Stimulated activated CD8-positive, alpha-beta memory T cell treated with anti-CD3 and anti-CD28 coated beads, Interleukin-12 subunit alpha, Interleukin-12 subunit beta, amount 100 ng/mL, for 24 hours (primary cell): ENCODE results near the gene DZIP1L.

ENCODE experiments used
- DNase-seq: peaks from one replicate; pipeline ENCODE4 v3.0.0-alpha.2; 2020; ENCODE audit errors: extremely low read depth

The DZIP1L gene

GRCh38 chr3:138068046-138068445, 47.4 kb downstream of the DZIP1L start:
- no peak for DNase-seq

DNA sequence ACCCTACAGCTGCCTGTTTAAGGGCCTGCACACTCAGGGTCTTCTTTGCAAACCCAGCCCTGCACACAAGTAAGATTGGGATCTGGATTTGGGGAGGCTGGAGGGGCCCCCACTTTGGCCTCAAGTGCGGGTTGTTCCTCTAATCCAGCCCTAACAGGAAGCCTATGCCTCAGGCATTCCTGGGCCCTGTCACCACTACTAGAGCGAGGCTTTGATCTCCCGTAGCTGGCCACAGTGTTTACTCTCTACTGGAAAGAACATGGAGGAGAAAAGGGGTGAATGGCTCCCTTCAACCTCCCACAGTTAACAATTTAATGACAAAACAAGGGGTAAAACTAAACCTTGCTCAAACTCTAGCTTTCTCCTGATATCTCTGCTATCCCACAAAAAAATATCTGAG, 48.4 kb downstream of the DZIP1L start:
- DNase-seq, result no peak

GRCh38 chr3:138066383-138066782, 49.0 kb downstream of the DZIP1L start:
- DNase-seq, result no peak

DNA sequence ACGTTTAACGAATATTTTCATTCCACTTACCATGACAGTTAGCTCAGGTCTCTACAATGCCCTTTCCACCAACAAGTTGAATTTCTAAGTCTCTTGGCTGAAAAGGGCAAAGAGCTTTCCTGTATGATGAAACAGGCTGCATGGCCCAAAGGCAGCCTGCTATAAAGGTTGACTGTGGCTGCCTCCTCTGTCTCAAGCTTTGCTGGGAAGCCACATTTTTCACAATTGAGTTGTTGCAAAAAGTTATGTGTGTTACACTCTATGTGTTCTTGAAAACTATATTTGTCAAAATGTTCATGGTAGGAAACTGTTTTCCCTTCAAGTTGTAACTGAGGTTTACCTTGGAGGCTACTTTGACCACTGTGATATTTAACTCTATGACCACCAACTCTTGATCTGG, 49.5 kb downstream of the DZIP1L start:
- DNase-seq, result no peak

DNA sequence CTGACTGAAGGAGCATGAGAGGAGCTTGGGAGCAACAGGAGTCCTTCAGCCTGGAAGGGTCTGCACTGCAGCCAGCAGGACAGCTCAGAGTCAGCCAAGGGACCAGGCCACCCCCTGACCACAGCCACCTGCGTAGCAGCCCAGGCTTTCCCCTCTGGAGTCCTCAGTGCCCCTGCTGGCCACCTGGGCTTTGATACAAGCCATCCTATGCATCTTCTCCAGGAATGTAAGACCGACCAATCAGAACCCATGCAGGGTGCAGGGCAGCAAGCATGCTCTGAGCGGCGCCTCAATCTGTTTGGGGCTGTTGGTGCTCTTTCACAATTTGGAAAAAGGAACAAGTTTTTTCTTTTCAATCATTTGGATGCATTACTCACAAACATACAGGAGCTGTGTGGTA, 52.0 kb downstream of the DZIP1L start:
- no peak for DNase-seq

GRCh38 chr3:138062626-138063025, 52.8 kb downstream of the DZIP1L start:
- DNase-seq, result no peak

DNA sequence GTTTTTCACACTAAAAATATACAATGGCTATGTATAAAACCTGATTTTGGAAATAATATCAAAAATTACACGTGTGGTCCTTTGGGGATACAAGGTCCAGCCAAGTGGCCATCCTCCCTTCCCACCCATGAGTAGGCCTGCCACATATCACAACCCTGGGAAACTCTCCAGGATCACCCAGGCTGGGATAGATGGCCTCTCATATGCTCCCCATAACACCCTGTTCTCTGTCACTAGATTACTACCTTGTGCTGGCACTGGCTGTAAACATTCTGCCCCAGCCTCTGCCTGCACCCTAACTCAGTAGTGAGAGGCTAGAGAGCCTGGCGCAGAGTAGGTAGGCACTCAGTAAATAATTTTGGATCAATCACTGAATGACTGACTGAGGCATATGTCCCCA, 53.4 kb downstream of the DZIP1L start:
- DNase-seq, result no peak

GRCh38 chr3:138060792-138061191, 54.6 kb downstream of the DZIP1L start:
- no peak for DNase-seq

GRCh38 chr3:138059261-138059660, 56.1 kb downstream of the DZIP1L start:
- DNase-seq, result no peak

DNA sequence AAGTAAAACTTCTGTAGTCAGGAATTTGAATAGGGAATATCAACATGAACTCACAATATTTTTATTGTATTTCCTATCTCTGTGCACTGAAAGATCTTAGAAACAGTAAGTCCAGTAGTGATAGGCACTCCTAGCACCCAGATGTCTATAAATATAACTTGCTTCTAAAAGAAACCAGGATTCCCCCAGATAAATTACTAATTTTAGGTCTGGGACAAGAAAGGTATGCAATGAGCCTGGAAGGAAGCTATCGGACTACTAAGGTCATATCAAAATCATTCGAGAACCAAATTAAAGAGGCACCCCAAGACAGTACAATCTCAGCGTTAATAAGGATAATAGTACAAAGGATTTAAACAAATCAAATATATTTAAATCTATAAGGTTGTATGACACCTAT, 58.0 kb downstream of the DZIP1L start:
- no peak for DNase-seq

GRCh38 chr3:138054057-138054456, 61.4 kb downstream of the DZIP1L start:
- no peak for DNase-seq

- DNase-seq, result no peak
Measured at GRCh38 chr3:138051947-138052802, 63.2 kb downstream of the DZIP1L start.

DNA sequence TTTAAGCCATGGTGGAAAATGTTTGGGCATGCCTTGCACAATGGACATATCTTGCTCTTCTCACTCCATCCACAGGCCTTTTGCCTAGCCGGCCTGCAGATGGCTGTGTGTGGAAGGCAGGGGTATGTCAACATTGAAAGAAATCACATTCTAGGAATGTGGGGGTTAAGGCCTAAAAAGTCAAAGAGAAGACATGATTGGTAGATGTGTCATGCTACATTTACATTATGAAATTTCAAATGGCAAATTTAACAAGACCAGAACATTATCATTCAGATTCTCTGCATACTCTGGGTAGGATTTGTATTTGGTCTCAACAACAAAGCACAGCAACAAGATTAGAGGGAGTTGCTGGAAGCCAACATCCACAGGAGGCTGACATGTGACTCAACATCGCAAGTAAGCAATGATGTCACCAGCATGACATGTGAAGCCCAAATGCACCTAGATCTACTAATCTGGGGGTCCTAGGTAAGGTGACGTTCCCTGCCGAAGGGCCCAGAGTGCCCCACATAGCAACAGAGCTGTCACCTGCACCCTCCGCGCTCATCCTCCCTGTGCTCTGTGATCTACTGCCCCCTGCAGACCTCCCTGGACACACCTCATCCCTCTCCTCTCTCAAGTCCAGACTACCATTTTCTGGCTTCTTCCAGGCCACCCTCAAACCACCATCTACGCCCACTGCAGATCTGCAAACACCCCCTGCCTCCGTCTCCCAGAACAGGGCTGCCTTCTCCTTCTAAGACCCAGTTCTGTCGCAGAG, 66.1 kb downstream of the DZIP1L start:
- no peak for DNase-seq

DNA sequence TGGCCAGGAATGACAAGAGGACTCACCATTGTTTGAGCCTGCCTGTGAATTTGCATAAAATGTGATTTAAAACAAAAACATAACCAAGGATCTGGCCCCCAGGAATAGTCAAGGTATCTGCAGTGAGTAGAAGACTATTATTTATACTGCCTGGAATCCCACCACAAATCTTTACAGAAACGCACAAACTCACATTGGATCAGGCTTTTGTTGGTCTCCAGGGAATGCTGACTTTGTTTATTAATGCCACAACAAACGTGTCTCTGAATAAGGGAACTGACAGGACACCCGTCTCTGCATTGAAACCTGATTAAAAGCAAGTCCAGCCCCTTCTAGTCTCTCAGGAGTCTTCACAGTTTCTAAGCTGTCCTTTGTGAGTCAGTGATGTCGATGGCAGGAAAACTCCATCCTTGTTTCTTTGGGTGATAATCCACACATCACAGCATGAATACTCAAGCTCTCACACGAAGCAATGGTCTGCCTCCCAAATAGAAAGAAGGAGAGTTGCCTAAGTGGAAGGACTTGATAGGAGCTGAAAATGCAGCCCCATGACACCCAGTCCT, 67.7 kb downstream of the DZIP1L start:
- no peak for DNase-seq

GRCh38 chr3:138046955-138047354, 68.5 kb downstream of the DZIP1L start:
- DNase-seq, result no peak

- DNase-seq, result no peak
Measured at GRCh38 chr3:138046085-138046484, 69.3 kb downstream of the DZIP1L start.

DNA sequence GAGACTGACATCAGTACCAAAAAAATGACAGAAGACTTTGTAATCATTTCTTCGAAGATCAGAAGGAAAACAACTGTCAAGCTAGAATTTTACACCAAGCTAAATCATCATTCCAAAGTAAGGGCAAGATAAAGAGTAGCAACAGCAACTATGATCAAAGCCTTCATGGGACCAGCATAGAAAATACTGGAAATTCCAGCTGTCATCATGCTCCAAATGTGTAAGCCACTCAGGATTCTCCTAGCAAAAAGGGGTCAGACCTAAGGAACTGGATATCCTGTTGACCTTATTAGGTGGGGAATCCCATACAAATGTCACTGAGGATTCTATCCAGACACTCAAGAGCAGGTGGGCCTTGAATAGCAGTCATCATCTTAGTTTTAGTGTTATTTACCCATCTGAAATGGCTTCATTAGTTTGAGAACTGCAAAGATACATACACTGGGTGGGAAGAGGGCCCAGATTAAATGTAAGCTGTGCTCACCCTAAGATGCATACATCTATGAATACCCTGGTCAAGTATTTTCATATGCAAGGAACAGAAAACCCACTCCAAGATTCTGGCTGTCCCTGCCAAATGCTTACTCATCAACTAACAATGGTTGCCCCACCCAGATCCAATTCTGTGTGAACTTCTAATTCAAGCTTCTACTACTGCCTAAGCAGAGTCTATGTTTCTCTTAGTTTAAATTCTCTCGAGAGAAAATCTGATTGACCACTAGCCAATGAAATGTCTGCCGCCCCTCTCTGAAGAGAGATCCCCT, 72.0 kb downstream of the DZIP1L start:
- DNase-seq, result no peak

DNA sequence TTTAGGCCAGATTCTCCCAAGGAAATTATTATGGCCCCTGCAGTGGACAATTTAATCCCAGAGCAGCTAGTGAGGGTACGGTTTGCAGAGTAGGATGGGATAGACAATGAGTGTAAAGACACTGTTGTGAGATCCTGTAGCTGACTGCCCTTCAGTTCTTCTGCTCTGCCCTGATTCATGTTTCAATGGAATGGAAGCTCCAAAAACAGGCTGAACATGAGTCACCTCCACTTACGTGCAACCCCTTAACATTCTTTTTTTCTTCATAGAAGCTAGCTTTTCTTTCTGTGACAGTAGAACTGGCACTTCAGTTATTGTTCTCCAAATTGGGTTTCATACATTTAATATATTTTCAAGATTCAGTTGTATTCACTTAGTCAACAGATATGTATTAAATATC, 73.4 kb downstream of the DZIP1L start:
- no peak for DNase-seq

DNA sequence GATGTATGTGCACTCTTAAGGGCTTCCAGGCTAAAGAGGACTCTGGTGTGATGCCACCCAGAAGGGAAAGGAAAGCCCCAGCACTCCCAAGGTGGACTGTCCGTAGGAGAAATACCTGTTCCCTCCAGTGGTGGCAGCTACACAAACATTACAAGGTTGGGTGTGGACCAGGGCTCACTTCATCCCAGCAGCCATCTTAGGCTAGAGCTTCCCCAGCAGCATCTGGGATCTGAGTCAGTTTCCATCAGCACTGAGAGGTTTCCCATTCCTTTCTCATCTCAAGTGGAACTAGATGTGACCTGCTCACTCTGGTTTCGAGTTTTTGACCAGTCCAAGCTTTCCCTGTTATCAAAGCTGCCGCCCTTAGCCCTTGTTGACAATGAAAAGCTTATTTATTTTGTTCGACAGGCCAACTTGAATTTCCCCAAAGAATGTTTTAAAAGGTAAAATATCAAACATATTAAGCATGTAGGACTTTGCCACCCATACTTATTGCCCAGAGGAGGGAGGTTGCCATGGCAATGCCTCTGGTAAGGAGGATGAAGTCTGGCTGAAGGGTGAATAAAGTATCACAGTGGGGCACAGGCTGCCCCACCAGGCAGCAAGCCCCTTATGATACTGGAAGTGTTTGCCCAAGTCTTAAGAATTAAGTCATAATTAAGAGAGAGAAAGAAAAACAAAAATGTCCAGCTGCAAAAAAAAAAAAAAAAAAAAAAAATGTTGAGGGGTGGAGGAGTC, 76.5 kb downstream of the DZIP1L start:
- no peak for DNase-seq

DNA sequence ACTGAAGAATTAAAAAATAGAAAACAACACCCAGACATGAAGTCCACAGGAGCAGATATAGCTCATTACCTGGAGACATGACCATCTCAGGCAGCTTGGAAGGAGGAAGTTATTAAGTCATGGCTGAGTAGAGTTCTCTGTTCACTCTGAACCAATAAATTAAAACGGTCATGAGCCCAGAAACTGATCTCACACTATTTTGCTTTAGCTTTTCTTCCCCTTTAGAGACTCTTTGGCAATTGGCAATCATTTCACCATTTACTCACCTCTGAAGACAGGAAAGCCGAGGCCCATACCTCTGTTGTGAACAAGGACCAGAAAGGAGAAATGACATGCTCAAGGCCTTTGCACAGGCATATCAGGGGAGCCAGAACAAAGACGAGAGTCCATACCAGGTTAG, 78.8 kb downstream of the DZIP1L start:
- DNase-seq, result no peak

DNA sequence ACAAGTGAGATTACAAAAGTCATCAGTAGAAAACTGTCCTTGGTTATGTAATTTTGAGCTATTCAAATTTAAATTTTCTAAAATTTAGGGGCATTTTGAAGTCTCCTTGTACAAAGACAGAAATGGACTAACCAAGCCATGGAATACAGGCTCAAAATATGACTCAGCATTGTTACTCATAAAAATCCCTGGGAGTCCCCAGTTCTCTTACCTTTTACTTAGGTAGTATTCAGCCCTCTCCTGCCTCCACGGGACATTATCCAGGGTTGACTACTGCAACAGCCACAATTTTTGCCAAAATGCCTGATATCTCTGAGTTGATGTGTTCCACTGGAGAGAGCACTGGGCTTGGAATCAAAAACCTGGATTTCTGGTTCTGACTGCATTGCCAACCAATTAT, 80.5 kb downstream of the DZIP1L start:
- no peak for DNase-seq
